Astrocyte of the spinal cord (primary cell): Measurements from ENCODE around the gene MAP3K6.
A peak's percentile ranks its signal among the peaks of the same experiment; 100 is the strongest.

Source experiments
- DNase-seq: peaks from one replicate; pipeline ENCODE4 v3.0.0; 2011; ENCODE audit warnings: low read depth, low spot score
- H3K4me3 ChIP-seq: 2 replicates; pipeline ENCODE4 v1.5.1; 2011; ENCODE audit warnings: low read depth, mild to moderate bottlenecking, low read length, moderate library complexity
- in situ Hi-C: cut with HindIII; loops from 2 replicates; pipeline ENCODE4 v1.10.0; 2017; ENCODE audit warnings: low sequenced_read_pairs
- TF ChIP-seq, protein P1 (sequence below): IDR thresholded peaks from 2 replicates; pipeline ENCODE4 v1.5.1; 2012; ENCODE audit warnings: low read depth, mild to moderate bottlenecking, low read length, inconsistent platforms

The MAP3K6 gene

GRCh38 chr1:27374362-27375086 lies 7.8 kb upstream of the MAP3K6 start, which contains the start of gene FCN3:
Gene FCN3 (minus strand): TSS chr1:27374824. CDS start chr1:27374818, 6 bp downstream.
- TF ChIP-seq, protein P1, sequence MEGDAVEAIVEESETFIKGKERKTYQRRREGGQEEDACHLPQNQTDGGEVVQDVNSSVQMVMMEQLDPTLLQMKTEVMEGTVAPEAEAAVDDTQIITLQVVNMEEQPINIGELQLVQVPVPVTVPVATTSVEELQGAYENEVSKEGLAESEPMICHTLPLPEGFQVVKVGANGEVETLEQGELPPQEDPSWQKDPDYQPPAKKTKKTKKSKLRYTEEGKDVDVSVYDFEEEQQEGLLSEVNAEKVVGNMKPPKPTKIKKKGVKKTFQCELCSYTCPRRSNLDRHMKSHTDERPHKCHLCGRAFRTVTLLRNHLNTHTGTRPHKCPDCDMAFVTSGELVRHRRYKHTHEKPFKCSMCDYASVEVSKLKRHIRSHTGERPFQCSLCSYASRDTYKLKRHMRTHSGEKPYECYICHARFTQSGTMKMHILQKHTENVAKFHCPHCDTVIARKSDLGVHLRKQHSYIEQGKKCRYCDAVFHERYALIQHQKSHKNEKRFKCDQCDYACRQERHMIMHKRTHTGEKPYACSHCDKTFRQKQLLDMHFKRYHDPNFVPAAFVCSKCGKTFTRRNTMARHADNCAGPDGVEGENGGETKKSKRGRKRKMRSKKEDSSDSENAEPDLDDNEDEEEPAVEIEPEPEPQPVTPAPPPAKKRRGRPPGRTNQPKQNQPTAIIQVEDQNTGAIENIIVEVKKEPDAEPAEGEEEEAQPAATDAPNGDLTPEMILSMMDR: no peak
- in situ Hi-C loops: no loop called here
- no peak within 1 kb of the TSS for H3K4me3 ChIP-seq
- DNase-seq: no peak

DNA sequence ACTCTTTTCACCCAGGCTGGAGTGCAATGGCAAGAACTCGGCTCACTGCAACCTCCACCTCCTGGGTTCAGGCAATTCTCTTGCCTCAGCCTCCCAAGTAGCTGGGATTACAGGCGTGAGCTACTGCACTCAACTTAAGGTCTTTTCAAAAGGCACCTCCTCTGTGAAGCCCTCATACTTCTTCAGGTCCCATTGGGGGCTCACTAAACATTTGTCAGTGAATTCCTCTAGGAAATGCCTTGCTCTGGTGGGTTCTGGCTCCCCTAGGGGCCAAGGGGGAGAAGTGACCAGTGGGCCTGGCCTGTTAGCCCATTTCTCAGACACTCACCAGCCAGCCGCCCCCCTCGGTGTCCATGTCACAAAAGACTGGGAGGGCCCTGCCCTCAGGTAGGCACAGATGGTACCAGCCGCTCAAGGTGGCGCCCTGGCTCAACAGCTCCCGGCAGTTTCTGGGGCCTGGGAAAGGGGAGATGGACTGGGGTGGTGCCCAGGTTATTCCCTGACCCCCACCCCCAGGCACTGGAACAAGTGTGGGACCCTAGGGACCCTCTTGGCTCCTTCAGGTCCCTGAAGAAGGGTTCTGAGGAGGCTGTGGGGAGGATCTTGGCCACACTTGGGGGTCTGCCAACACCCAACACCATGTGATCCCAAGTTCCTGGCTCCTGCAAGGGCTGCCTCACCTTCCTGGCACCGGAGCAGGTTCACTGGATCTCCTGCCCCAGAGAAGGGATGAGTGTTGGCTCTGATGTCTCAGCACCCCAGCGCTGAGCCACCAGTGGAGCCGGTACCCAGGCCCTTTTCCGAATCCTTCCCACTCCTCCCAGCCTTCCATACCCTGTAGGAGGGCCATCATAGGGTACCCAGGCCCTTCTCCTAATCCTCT lies 6.3 kb upstream of the MAP3K6 start:
- in situ Hi-C loops: no loop called here
- TF ChIP-seq, protein P1: peak; percentile 42
- H3K4me3 ChIP-seq: no peak overlapping the region

GRCh38 chr1:27372022-27372807 lies 5.5 kb upstream of the MAP3K6 start:
- H3K4me3 ChIP-seq: no peak overlapping the region
- no peak for DNase-seq
- TF ChIP-seq, protein P1: no peak
- in situ Hi-C loops: no loop called here

More for the DNA sequence above, 6.3 kb upstream of the MAP3K6 start:
- DNase-seq: no peak

DNA sequence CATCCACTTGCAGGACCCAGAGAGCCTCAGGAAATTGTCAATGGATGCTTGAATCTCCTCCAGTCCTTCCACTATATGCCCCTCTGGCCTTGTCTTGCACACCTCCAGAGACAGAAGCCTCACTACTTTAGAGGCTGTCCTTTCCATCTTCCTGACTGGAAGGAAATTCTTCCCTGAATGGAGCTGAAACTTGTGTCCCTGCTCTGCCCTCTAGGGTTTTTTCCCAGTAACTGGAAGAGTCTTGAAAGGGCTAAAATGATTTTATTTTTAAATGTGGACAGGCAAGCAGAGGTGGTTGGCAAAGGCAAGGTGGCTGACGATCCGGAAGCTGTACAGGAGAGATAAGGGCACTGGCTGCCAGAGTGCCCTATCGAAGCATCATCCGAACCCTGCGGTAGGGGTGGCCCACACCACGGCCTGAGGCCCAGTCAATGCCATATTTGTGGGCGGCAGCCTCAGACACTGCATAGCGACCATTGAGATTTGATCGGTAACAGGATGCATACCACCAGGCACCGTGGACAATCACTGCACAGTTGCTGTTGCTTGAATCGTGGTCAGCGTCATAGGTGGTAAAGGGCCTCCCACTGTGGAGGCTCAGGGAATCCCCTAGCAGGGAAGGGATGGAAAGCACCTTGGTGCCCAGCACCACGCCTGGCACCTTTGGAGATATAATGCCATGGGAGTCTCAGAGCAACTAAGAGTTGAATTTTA lies 2.3 kb upstream of the MAP3K6 start:
- TF ChIP-seq, protein P1: peak; percentile 30
- H3K4me3 ChIP-seq: no peak overlapping the region
- peak; percentile 31 for DNase-seq
- in situ Hi-C loops: no loop called here

DNA sequence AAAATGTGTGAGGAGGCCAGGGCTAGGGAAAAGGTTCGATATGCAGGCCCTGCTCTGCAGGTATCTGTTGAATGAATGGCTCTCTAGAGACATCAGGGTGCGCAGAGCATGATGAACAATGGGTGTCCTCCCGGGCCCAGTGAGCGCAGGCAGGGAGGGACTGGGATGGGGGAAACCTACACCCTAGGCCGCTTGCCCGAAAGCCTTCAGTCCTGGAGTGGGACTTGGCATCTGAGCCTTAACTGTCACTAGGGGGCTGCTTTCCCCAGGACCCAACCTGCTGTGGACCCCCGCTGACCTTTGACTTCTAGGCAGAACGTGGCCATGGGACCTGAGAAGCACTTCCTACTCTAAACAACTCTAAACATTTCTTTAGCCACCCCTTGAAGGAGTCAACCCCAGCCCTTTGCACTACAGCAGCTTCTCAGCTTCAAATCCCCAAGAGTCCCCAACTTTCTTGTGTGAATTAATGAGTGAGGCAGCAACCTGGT lies 444 bp upstream of the MAP3K6 start:
- TF ChIP-seq, protein P1: no peak
- DNase-seq: no peak
- in situ Hi-C loops: no loop called here
- H3K4me3 ChIP-seq: peak overlapping the region; percentile 66

- in situ Hi-C loops: no loop called here
- TF ChIP-seq, protein P1: no peak
- peak overlapping the region; percentile 66 for H3K4me3 ChIP-seq
- peak; percentile 78 for DNase-seq
These were observed 699 bp downstream of the MAP3K6 start for GRCh38 chr1:27366113-27366410.
